ENCODE data around the gene PIK3CG. TPM values are rescaled to one million over a fixed set of nuclear protein-coding genes. Genes with fewer than 3 reads are reported as not detected.

The PIK3CG gene
- total RNA-seq, 1 donor from 2014 or later, result 5.2 TPM

- H3K9ac ChIP-seq (ENCODE audit: low read depth in 1 of 3, low read length in 3 of 3), result no peak overlapping the region
- no peaks in the 10 kb centered on the region for H3K27me3 ChIP-seq (ENCODE audit: control insufficient read depth in 3 of 3, insufficient read depth in 3 of 3, low read length in 3 of 3)
- H3K36me3 ChIP-seq (ENCODE audit: control insufficient read depth in 3 of 3, insufficient read depth in 3 of 3, low read length in 3 of 3), result no peaks in the 10 kb centered on the region
- H3K4me1 ChIP-seq (ENCODE audit: control insufficient read depth in 3 of 3, insufficient read depth in 3 of 3, low read length in 3 of 3), result no peaks in the 10 kb centered on the region
- no peak overlapping the region for H3K4me3 ChIP-seq (ENCODE audit: low read length in 3 of 3)
- no peak overlapping the region for H3K27ac ChIP-seq (ENCODE audit: low read depth, low read length)
- no peaks in the 10 kb centered on the region for H3K9me3 ChIP-seq (ENCODE audit: control insufficient read depth in 3 of 3, low read length in 3 of 3)
Observed at GRCh38 chr7:106870528-106870927, 5.4 kb downstream of the PIK3CG start.

DNA sequence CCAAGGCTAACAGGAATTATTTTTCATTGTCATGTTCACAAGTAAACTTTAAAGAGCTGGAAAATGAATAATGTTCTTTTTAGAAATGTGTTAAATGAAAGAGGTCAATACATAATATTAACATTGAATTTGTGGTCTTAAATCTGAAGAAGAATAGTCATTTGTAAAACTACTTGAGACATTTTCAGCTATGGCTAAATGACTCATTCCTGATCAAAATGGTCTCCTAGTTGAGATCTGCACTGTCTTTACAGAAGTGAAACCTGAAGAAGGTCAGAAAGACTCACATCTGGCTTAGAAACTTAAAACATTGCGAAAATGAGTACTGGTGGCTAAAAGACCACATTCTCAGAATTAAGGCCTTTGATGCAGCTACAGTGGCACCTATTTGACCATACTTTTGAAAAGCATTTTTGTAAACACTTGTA lies 5.9 kb downstream of the PIK3CG start:
- Histone ChIP-seq H3K9ac (ENCODE audit: low read depth in 1 of 3, low read length in 3 of 3) (no peak overlapping the region), H3K4me1 (ENCODE audit: control insufficient read depth in 3 of 3, insufficient read depth in 3 of 3, low read length in 3 of 3) (no peaks in the 10 kb centered on the region), H3K4me3 (ENCODE audit: low read length in 3 of 3) (no peak overlapping the region), H3K27ac (ENCODE audit: low read depth, low read length) (no peak overlapping the region), H3K27me3 (ENCODE audit: control insufficient read depth in 3 of 3, insufficient read depth in 3 of 3, low read length in 3 of 3) (no peaks in the 10 kb centered on the region), H3K9me3 (ENCODE audit: control insufficient read depth in 3 of 3, low read length in 3 of 3) (no peaks in the 10 kb centered on the region), H3K36me3 (ENCODE audit: control insufficient read depth in 3 of 3, insufficient read depth in 3 of 3, low read length in 3 of 3) (no peaks in the 10 kb centered on the region)

GRCh38 chr7:106871793-106872571 lies 6.9 kb downstream of the PIK3CG start:
- Histone ChIP-seq H3K9me3 (ENCODE audit: control insufficient read depth in 3 of 3, low read length in 3 of 3) (no peaks in the 10 kb centered on the region), H3K27me3 (ENCODE audit: control insufficient read depth in 3 of 3, insufficient read depth in 3 of 3, low read length in 3 of 3) (no peaks in the 10 kb centered on the region), H3K4me1 (ENCODE audit: control insufficient read depth in 3 of 3, insufficient read depth in 3 of 3, low read length in 3 of 3) (no peaks in the 10 kb centered on the region), H3K9ac (ENCODE audit: low read depth in 1 of 3, low read length in 3 of 3) (no peak overlapping the region), H3K36me3 (ENCODE audit: control insufficient read depth in 3 of 3, insufficient read depth in 3 of 3, low read length in 3 of 3) (no peaks in the 10 kb centered on the region), H3K4me3 (ENCODE audit: low read length in 3 of 3) (no peak overlapping the region), H3K27ac (ENCODE audit: low read depth, low read length) (no peak overlapping the region)

- H3K36me3 ChIP-seq (ENCODE audit: control insufficient read depth in 3 of 3, insufficient read depth in 3 of 3, low read length in 3 of 3), result no peaks in the 10 kb centered on the region
- H3K4me3 ChIP-seq (ENCODE audit: low read length in 3 of 3), result no peak overlapping the region
- no peaks in the 10 kb centered on the region for H3K27me3 ChIP-seq (ENCODE audit: control insufficient read depth in 3 of 3, insufficient read depth in 3 of 3, low read length in 3 of 3)
- H3K4me1 ChIP-seq (ENCODE audit: control insufficient read depth in 3 of 3, insufficient read depth in 3 of 3, low read length in 3 of 3), result no peaks in the 10 kb centered on the region
- no peaks in the 10 kb centered on the region for H3K9me3 ChIP-seq (ENCODE audit: control insufficient read depth in 3 of 3, low read length in 3 of 3)
- H3K27ac ChIP-seq (ENCODE audit: low read depth, low read length), result no peak overlapping the region
- H3K9ac ChIP-seq (ENCODE audit: low read depth in 1 of 3, low read length in 3 of 3), result no peak overlapping the region
Observed at GRCh38 chr7:106872763-106873162, 7.7 kb downstream of the PIK3CG start.

GRCh38 chr7:106874076-106874475 lies 9.0 kb downstream of the PIK3CG start:
- H3K4me1 ChIP-seq (ENCODE audit: control insufficient read depth in 3 of 3, insufficient read depth in 3 of 3, low read length in 3 of 3), result no peaks in the 10 kb centered on the region
- no peaks in the 10 kb centered on the region for H3K27me3 ChIP-seq (ENCODE audit: control insufficient read depth in 3 of 3, insufficient read depth in 3 of 3, low read length in 3 of 3)
- no peaks in the 10 kb centered on the region for H3K9me3 ChIP-seq (ENCODE audit: control insufficient read depth in 3 of 3, low read length in 3 of 3)
- H3K4me3 ChIP-seq (ENCODE audit: low read length in 3 of 3), result no peak overlapping the region
- H3K36me3 ChIP-seq (ENCODE audit: control insufficient read depth in 3 of 3, insufficient read depth in 3 of 3, low read length in 3 of 3), result no peaks in the 10 kb centered on the region
- no peak overlapping the region for H3K9ac ChIP-seq (ENCODE audit: low read depth in 1 of 3, low read length in 3 of 3)
- no peak overlapping the region for H3K27ac ChIP-seq (ENCODE audit: low read depth, low read length)

DNA sequence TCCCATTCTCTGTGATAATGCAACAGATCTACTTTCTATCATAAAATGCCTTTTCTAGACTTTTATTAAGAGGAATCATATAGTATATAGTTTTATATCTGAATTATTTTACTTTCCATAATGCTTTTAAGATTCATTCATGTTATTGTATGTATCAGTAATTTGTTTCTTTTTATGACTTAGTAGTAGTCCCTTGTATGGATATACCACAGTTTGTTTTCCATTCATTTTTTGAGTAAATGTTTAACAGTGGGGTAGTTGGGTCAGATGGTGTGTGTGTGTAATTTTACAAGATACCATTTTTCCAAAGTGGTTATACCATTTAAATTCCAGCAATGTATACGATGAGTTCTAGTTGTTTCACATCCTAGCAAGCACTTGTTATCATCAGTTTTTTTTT lies 10.4 kb downstream of the PIK3CG start:
- Histone ChIP-seq H3K36me3 (ENCODE audit: control insufficient read depth in 3 of 3, insufficient read depth in 3 of 3, low read length in 3 of 3) (no peaks in the 10 kb centered on the region), H3K9ac (ENCODE audit: low read depth in 1 of 3, low read length in 3 of 3) (no peak overlapping the region), H3K9me3 (ENCODE audit: control insufficient read depth in 3 of 3, low read length in 3 of 3) (no peaks in the 10 kb centered on the region), H3K4me3 (ENCODE audit: low read length in 3 of 3) (no peak overlapping the region), H3K27me3 (ENCODE audit: control insufficient read depth in 3 of 3, insufficient read depth in 3 of 3, low read length in 3 of 3) (no peaks in the 10 kb centered on the region), H3K27ac (ENCODE audit: low read depth, low read length) (no peak overlapping the region), H3K4me1 (ENCODE audit: control insufficient read depth in 3 of 3, insufficient read depth in 3 of 3, low read length in 3 of 3) (no peaks in the 10 kb centered on the region)

- Histone ChIP-seq H3K36me3 (ENCODE audit: control insufficient read depth in 3 of 3, insufficient read depth in 3 of 3, low read length in 3 of 3) (no peaks in the 10 kb centered on the region), H3K9me3 (ENCODE audit: control insufficient read depth in 3 of 3, low read length in 3 of 3) (no peaks in the 10 kb centered on the region), H3K4me1 (ENCODE audit: control insufficient read depth in 3 of 3, insufficient read depth in 3 of 3, low read length in 3 of 3) (no peaks in the 10 kb centered on the region), H3K9ac (ENCODE audit: low read depth in 1 of 3, low read length in 3 of 3) (no peak overlapping the region), H3K4me3 (ENCODE audit: low read length in 3 of 3) (no peak overlapping the region), H3K27me3 (ENCODE audit: control insufficient read depth in 3 of 3, insufficient read depth in 3 of 3, low read length in 3 of 3) (no peaks in the 10 kb centered on the region), H3K27ac (ENCODE audit: low read depth, low read length) (no peak overlapping the region)
Observed at GRCh38 chr7:106878748-106879439, 13.8 kb downstream of the PIK3CG start.

GRCh38 chr7:106881984-106882383 lies 16.9 kb downstream of the PIK3CG start:
- Histone ChIP-seq H3K27me3 (ENCODE audit: control insufficient read depth in 3 of 3, insufficient read depth in 3 of 3, low read length in 3 of 3) (peaks cover 0 to 2% (median 0%) of the 10 kb centered on the region in 3 donors), H3K9me3 (ENCODE audit: control insufficient read depth in 3 of 3, low read length in 3 of 3) (no peaks in the 10 kb centered on the region), H3K27ac (ENCODE audit: low read depth, low read length) (no peak overlapping the region), H3K36me3 (ENCODE audit: control insufficient read depth in 3 of 3, insufficient read depth in 3 of 3, low read length in 3 of 3) (no peaks in the 10 kb centered on the region), H3K4me1 (ENCODE audit: control insufficient read depth in 3 of 3, insufficient read depth in 3 of 3, low read length in 3 of 3) (no peaks in the 10 kb centered on the region), H3K4me3 (ENCODE audit: low read length in 3 of 3) (no peak overlapping the region), H3K9ac (ENCODE audit: low read depth in 1 of 3, low read length in 3 of 3) (no peak overlapping the region)

DNA sequence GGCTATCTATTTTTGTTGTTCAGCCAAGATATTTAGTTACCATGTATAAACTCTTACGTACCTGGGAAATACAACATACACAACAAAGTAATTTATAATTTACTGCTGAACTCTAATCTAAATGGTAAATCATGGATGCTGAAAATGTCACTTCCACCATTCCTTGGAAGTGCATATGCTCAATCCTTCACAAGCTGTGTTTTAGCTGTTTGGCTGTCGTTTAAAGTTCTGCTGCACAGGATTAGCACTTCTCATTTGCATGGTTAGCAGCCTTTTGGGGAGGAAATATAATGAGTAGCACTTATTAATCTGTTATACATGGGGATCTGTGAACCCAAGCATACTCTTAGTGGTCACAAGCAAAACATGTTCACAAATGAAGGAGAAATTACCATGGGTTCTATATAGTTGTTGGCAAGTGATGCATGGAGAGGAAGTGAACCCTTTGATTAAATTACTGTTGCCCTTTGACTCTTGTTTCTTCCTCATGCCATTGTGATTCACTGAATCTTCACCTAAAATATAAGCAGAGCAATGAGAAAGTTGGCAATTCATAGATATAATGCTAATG lies 18.5 kb downstream of the PIK3CG start:
- no peak overlapping the region for H3K4me3 ChIP-seq (ENCODE audit: low read length in 3 of 3)
- no peak overlapping the region for H3K27ac ChIP-seq (ENCODE audit: low read depth, low read length)
- H3K36me3 ChIP-seq (ENCODE audit: control insufficient read depth in 3 of 3, insufficient read depth in 3 of 3, low read length in 3 of 3), result no peaks in the 10 kb centered on the region
- H3K27me3 ChIP-seq (ENCODE audit: control insufficient read depth in 3 of 3, insufficient read depth in 3 of 3, low read length in 3 of 3), result peaks cover 0 to 2% (median 0%) of the 10 kb centered on the region in 3 donors
- H3K9me3 ChIP-seq (ENCODE audit: control insufficient read depth in 3 of 3, low read length in 3 of 3), result no peaks in the 10 kb centered on the region
- no peak overlapping the region for H3K9ac ChIP-seq (ENCODE audit: low read depth in 1 of 3, low read length in 3 of 3)
- no peaks in the 10 kb centered on the region for H3K4me1 ChIP-seq (ENCODE audit: control insufficient read depth in 3 of 3, insufficient read depth in 3 of 3, low read length in 3 of 3)

DNA sequence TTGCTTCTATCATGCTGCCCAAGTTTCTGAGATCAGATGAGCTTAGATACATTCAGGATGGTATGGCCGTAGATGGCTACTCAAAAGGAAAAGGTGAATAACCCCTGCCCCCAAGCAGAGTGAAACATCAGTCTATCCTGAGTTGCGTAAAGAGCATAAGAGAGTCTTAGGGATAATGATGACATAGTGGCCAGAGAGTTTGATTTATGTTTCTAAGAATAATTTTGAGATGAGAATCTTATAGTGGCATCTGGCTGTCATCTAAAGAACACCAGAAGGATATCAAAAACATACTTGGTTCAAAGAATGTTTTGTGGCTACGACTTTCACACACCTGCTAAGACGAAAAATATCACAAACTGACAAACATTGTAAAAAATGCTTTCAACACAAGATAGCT lies 20.6 kb downstream of the PIK3CG start:
- H3K27me3 ChIP-seq (ENCODE audit: control insufficient read depth in 3 of 3, insufficient read depth in 3 of 3, low read length in 3 of 3), result peaks cover 0 to 2% (median 0%) of the 10 kb centered on the region in 3 donors
- H3K9me3 ChIP-seq (ENCODE audit: control insufficient read depth in 3 of 3, low read length in 3 of 3), result no peaks in the 10 kb centered on the region
- no peaks in the 10 kb centered on the region for H3K4me1 ChIP-seq (ENCODE audit: control insufficient read depth in 3 of 3, insufficient read depth in 3 of 3, low read length in 3 of 3)
- no peak overlapping the region for H3K9ac ChIP-seq (ENCODE audit: low read depth in 1 of 3, low read length in 3 of 3)
- H3K27ac ChIP-seq (ENCODE audit: low read depth, low read length), result no peak overlapping the region
- H3K36me3 ChIP-seq (ENCODE audit: control insufficient read depth in 3 of 3, insufficient read depth in 3 of 3, low read length in 3 of 3), result no peaks in the 10 kb centered on the region
- no peak overlapping the region for H3K4me3 ChIP-seq (ENCODE audit: low read length in 3 of 3)
